Prostate gland (tissue), 2 donors: ENCODE data around the gene PTPRG. TPM values are rescaled to one million over a fixed set of nuclear protein-coding genes. Genes with fewer than 3 reads are reported as not detected.

ENCODE experiments used
- DNase-seq: peaks from one replicate; pipeline ENCODE4 v3.0.0-alpha.2; 2019; ENCODE audit warnings: low spot score
- H3K27ac ChIP-seq, 2 donors: fragments of 200-600 bp; sonication (generic); 2 replicates each; pipeline ENCODE4 v1.5.1; 2017 to 2019
- H3K27me3 ChIP-seq: fragments of 200-600 bp; sonication (generic); replicated peaks from 2 replicates; pipeline ENCODE4 v1.5.1; 2019; ENCODE audit not compliant: insufficient read depth
- H3K36me3 ChIP-seq, 2 donors: fragments of 200-600 bp; sonication (generic); 1 replicate in 1 of 2; 2 replicates in 1 of 2; pipeline versions ENCODE4 v1.5.1 to v1.8.1; 2017 to 2019
- H3K4me1 ChIP-seq: fragments of 200-600 bp; sonication (generic); replicated peaks from 2 replicates; pipeline ENCODE4 v1.5.1; 2019
- H3K4me3 ChIP-seq, 2 donors: fragments of 200-600 bp; sonication (generic); 2 replicates each; pipeline ENCODE4 v1.5.1; 2017 to 2019
- H3K9me3 ChIP-seq: fragments of 200-600 bp; sonication (generic); 2 replicates; pipeline ENCODE4 v1.5.1; 2017
- POLR2A ChIP-seq: fragments of 450-650 bp; IDR thresholded peaks from one replicate; pipeline ENCODE4 v1.6.1; 2016; ENCODE audit warnings: antibody characterized with exemption, mild to moderate bottlenecking
- POLR2AphosphoS5 ChIP-seq: sonication (generic); formaldehyde crosslinking; IDR thresholded peaks from one replicate; pipeline ENCODE4 v1.6.1; 2017; ENCODE audit warnings: antibody characterized with exemption
- WGBS: methylation state at CpG from one replicate; pipeline ENCODE4 v1.1.5; 2018; 5-methylcytosine and 5-hydroxymethylcytosine counted together
- intact Hi-C: fragments of 100-400 bp; cut with DNase I; formaldehyde crosslinking; loops from one replicate; pipeline ENCODE4 v1.14.2; 2022
- total RNA-seq, 2 donors: library from RNA; depleted of rRNA; stranded (reverse); fragments of >200 nt; gene quantifications; one replicate each; pipeline ENCODE4 v1.1.0, GENCODE V29; 2016
- TF ChIP-seq, protein P1 (sequence below), 4 experiments: fragments of 200-600 bp in 2 of 4; fragments of 450-650 bp in 2 of 4; sonication (generic) in 2 of 4; IDR thresholded peaks; 1 replicate in 3 of 4; 2 replicates in 1 of 4; pipeline ENCODE4 v1.5.1; 2016 to 2019; ENCODE audit warnings: antibody characterized with exemption in 4 of 4, mild to moderate bottlenecking in 2 of 4, moderate library complexity in 2 of 4

The PTPRG gene
- total RNA-seq, 2 donors from 2014 or later: 22.0 to 78.6 TPM

DNA sequence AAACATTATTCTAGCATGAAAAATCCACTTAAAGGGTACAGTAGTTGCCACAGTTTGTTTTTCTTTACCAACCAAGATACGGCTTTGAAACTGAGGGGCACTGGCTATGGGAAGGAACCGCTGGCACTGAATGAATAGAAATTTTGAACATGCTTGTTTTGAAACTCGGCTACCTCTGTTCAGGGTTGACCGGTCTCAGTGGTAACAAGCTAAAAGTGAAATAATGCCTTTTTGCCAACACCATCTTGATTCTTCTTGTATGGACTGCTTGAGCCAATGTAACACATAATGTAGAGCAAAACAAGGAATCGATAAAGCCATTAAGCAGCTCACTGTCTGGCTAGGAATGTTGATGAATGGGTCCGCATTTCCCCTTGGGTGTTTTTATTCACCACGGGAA, 36.5 kb downstream of the PTPRG start:
- DNase-seq: no peak
- Histone ChIP-seq H3K4me1 (no peaks in the 10 kb centered on the region), H3K36me3 (no peaks in the 10 kb centered on the region), H3K4me3 (no peak overlapping the region), H3K9me3 (no peaks in the 10 kb centered on the region), H3K27me3 (no peaks in the 10 kb centered on the region), H3K27ac (no peak overlapping the region)
- no peak for TF ChIP-seq POLR2A
- TF ChIP-seq POLR2AphosphoS5: no peak
- TF ChIP-seq, protein P1, sequence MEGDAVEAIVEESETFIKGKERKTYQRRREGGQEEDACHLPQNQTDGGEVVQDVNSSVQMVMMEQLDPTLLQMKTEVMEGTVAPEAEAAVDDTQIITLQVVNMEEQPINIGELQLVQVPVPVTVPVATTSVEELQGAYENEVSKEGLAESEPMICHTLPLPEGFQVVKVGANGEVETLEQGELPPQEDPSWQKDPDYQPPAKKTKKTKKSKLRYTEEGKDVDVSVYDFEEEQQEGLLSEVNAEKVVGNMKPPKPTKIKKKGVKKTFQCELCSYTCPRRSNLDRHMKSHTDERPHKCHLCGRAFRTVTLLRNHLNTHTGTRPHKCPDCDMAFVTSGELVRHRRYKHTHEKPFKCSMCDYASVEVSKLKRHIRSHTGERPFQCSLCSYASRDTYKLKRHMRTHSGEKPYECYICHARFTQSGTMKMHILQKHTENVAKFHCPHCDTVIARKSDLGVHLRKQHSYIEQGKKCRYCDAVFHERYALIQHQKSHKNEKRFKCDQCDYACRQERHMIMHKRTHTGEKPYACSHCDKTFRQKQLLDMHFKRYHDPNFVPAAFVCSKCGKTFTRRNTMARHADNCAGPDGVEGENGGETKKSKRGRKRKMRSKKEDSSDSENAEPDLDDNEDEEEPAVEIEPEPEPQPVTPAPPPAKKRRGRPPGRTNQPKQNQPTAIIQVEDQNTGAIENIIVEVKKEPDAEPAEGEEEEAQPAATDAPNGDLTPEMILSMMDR (IDR thresholded peaks at IDR 0.05): no peak
- 87% methylated on average over 7 of the region's 7 CpGs for WGBS
- intact Hi-C loops: no loop called here

GRCh38 chr3:61600195-61600594, 38.8 kb downstream of the PTPRG start:
- Histone ChIP-seq H3K4me3 (no peak overlapping the region), H3K27ac (no peak overlapping the region), H3K27me3 (no peaks in the 10 kb centered on the region), H3K9me3 (no peaks in the 10 kb centered on the region), H3K36me3 (no peaks in the 10 kb centered on the region), H3K4me1 (no peaks in the 10 kb centered on the region)
- no peak for DNase-seq
- WGBS: 97% methylated on average over 2 of the region's 2 CpGs
- intact Hi-C loops: no loop called here
- TF ChIP-seq POLR2AphosphoS5: no peak
- no peak for TF ChIP-seq POLR2A
- TF ChIP-seq, protein P1 (IDR thresholded peaks at IDR 0.05): no peak

DNA sequence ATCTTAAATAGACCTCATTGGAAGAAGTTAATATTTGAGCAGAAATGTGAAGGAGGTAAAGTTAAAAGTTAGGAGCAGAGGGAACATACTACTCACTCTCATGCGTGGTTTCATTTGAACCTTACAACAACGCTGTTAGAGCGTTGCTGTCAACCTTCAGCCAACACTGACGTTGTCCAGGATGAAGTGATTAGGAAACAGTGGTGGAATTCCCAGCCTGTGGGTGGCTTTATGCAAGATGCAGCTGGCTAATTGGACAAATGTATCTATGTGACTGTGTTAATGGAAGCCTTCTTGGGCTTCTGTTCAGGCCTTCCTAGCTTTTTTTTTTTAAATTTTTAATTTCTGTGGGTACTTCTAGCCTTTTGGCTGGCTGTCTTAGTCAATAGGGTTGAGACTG, 40.5 kb downstream of the PTPRG start:
- H3K36me3 ChIP-seq: no peaks in the 10 kb centered on the region
- 92% methylated on average over 4 of the region's 4 CpGs for WGBS
- H3K4me3 ChIP-seq: no peak overlapping the region
- H3K9me3 ChIP-seq: no peaks in the 10 kb centered on the region
- no peak overlapping the region for H3K27ac ChIP-seq
- DNase-seq: no peak
- no peaks in the 10 kb centered on the region for H3K27me3 ChIP-seq
- intact Hi-C loops: no loop called here
- no peaks in the 10 kb centered on the region for H3K4me1 ChIP-seq
- TF ChIP-seq, protein P1 (IDR thresholded peaks at IDR 0.05): no peak
- TF ChIP-seq POLR2A (no peak), POLR2AphosphoS5 (no peak)

- Histone ChIP-seq H3K4me1 (no peaks in the 10 kb centered on the region), H3K36me3 (no peaks in the 10 kb centered on the region), H3K27ac (no peak overlapping the region), H3K27me3 (no peaks in the 10 kb centered on the region), H3K9me3 (no peaks in the 10 kb centered on the region), H3K4me3 (no peak overlapping the region)
- TF ChIP-seq, protein P1 (IDR thresholded peaks at IDR 0.05): no peak
- TF ChIP-seq POLR2A (no peak), POLR2AphosphoS5 (no peak)
- DNase-seq: no peak
- WGBS: 89% methylated on average over 3 of the region's 3 CpGs
- intact Hi-C loops: no loop called here
Measured at GRCh38 chr3:61602466-61602865, 41.1 kb downstream of the PTPRG start.

DNA sequence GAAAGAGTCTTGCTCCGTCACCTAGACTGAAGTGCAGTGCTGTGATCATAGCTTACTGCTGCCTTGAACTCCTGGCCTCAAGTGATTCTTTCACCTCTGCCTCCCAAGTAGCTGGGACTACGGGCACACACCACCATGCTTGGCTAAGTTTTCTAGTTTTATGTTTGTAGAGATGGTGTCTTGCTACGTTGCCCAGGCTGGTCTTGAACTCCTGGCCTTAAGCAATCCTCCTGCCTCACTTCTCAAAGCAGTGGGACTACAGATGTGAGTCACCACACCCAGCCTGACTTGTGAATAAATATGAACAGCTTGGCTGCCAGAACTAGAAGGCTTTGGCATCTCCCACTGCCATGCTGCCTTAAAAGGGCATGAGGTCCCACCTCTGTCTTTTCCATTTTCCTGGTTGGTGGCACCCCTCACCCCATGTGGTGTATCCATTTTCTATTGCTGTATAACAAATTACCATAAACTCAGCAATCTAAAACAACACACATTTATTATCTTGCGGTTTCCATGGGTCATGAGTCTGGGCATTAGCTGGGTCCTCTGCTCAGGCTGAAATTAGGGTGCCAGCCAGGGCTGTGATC, 44.3 kb downstream of the PTPRG start:
- Histone ChIP-seq H3K4me3 (no peak overlapping the region), H3K36me3 (no peaks in the 10 kb centered on the region), H3K27me3 (no peaks in the 10 kb centered on the region), H3K4me1 (no peaks in the 10 kb centered on the region), H3K9me3 (no peaks in the 10 kb centered on the region), H3K27ac (no peak overlapping the region)
- 99% methylated on average over 4 of the region's 4 CpGs for WGBS
- DNase-seq: no peak
- TF ChIP-seq POLR2AphosphoS5 (no peak), POLR2A (no peak)
- TF ChIP-seq, protein P1 (IDR thresholded peaks at IDR 0.05): no peak
- intact Hi-C loops: no loop called here
